HepG2 (cell line): ENCODE data around the gene ASAP2. TPM values are rescaled to one million over a fixed set of nuclear protein-coding genes. Genes with fewer than 3 reads are reported as not detected.

ENCODE experiments used
- AHR ChIP-seq: IDR thresholded peaks from 2 replicates; pipeline ENCODE4 v1.6.1; 2018; ENCODE audit warnings: missing genetic modification reagents, missing compliant biosample characterization
- ARNT ChIP-seq: fragments of 450-650 bp; IDR thresholded peaks from 2 replicates; pipeline ENCODE4 v1.6.1; 2017
- BRCA1 ChIP-seq: sonication (generic); formaldehyde crosslinking; IDR thresholded peaks from 2 replicates; pipeline ENCODE4 v1.4.0; 2020; ENCODE audit warnings: missing genetic modification reagents
- DZIP1 ChIP-seq: sonication (generic); formaldehyde crosslinking; IDR thresholded peaks from 2 replicates; pipeline ENCODE4 v1.5.0; 2020; ENCODE audit warnings: mild to moderate bottlenecking, missing genetic modification reagents
- EP300 ChIP-seq, 3 experiments: sonication (generic) in 1 of 3; formaldehyde crosslinking in 1 of 3; IDR thresholded peaks; 2 replicates each; pipeline versions ENCODE4 v1.5.1 to v1.6.1; 2011 to 2020; ENCODE audit warnings: low read depth in 2 of 3, low read length in 2 of 3, borderline replicate concordance in 1 of 3, improper control_type of control experiment in 1 of 3, mild to moderate bottlenecking in 1 of 3, missing genetic modification reagents in 1 of 3, moderate library complexity in 1 of 3
- EZH2 ChIP-seq: conservative IDR thresholded peaks from 2 replicates; pipeline ENCODE4 v1.6.1; 2012; ENCODE audit warnings: mild to moderate bottlenecking, low read depth, low read length, moderate library complexity
- HNRNPLL ChIP-seq: fragments of 200-400 bp; formaldehyde crosslinking; IDR thresholded peaks from 2 replicates; pipeline ENCODE4 v1.6.1; 2017; ENCODE audit warnings: mild to moderate bottlenecking, low read depth, low read length; ENCODE audit not compliant: poor library complexity, severe bottlenecking
- IRX3 ChIP-seq: sonication (generic); formaldehyde crosslinking; IDR thresholded peaks from 2 replicates; pipeline ENCODE4 v1.8.1; 2023; ENCODE audit warnings: mild to moderate bottlenecking, low read depth, missing genetic modification reagents, borderline replicate concordance
- KDM2A ChIP-seq: sonication (generic); formaldehyde crosslinking; IDR thresholded peaks from 2 replicates; pipeline ENCODE4 v1.4.0; 2020; ENCODE audit warnings: low read depth, missing genetic modification reagents, borderline replicate concordance
- KLF13 ChIP-seq: sonication (generic); formaldehyde crosslinking; IDR thresholded peaks from 2 replicates; pipeline ENCODE4 v1.4.0; 2020; ENCODE audit warnings: mild to moderate bottlenecking, missing genetic modification reagents
- RBM22 ChIP-seq: fragments of 200-400 bp; formaldehyde crosslinking; optimal IDR thresholded peaks from 2 replicates; pipeline ENCODE3; 2017; ENCODE audit warnings: mild to moderate bottlenecking, low read length, moderate library complexity
- RFXAP ChIP-seq: sonication (generic); formaldehyde crosslinking; IDR thresholded peaks from 2 replicates; pipeline ENCODE4 v1.4.0; 2020; ENCODE audit warnings: missing genetic modification reagents, borderline replicate concordance
- SAFB2 ChIP-seq: sonication (generic); formaldehyde crosslinking; IDR thresholded peaks from 2 replicates; pipeline ENCODE4 v1.5.1; 2020; ENCODE audit warnings: missing genetic modification reagents, low read depth, mild to moderate bottlenecking, borderline replicate concordance
- SNAI1 ChIP-seq: sonication (generic); formaldehyde crosslinking; IDR thresholded peaks from 2 replicates; pipeline ENCODE4 v1.5.0; 2020; ENCODE audit warnings: mild to moderate bottlenecking, missing genetic modification reagents, borderline replicate concordance
- TBP ChIP-seq: sonication (generic); formaldehyde crosslinking; IDR thresholded peaks from 2 replicates; pipeline ENCODE4 v1.5.0; 2020; ENCODE audit warnings: missing genetic modification reagents
- ZFP1 ChIP-seq: IDR thresholded peaks from 2 replicates; pipeline ENCODE4 v1.6.1; 2016
- ZNF414 ChIP-seq: sonication (generic); formaldehyde crosslinking; IDR thresholded peaks from 2 replicates; pipeline ENCODE4 v1.5.0; 2020; ENCODE audit warnings: missing genetic modification reagents
- ZNF460 ChIP-seq: sonication (generic); formaldehyde crosslinking; IDR thresholded peaks from 2 replicates; pipeline ENCODE4 v1.5.1; 2020; ENCODE audit warnings: missing genetic modification reagents, mild to moderate bottlenecking, borderline replicate concordance
- ZNF644 ChIP-seq: IDR thresholded peaks from 2 replicates; pipeline ENCODE4 v1.6.1; 2016; ENCODE audit warnings: low read depth
- ZNF747 ChIP-seq: sonication (generic); formaldehyde crosslinking; IDR thresholded peaks from 2 replicates; pipeline ENCODE4 v1.8.1; 2023; ENCODE audit warnings: missing genetic modification reagents, mild to moderate bottlenecking, borderline replicate concordance
- polyA plus RNA-seq, 8 experiments: library from polyadenylated mRNA; depleted of rRNA in 3 of 8; stranded (reverse) in 7 of 8; unstranded in 1 of 8; fragments of >200 nt; fragmentation: Illumina TruSeq in 4 of 8; extraction: Trizol in 4 of 8; gene quantifications; 2 replicates each; pipeline versions ENCODE4 v1.2.1 to v1.2.3, GENCODE V29; 2011 to 2016; ENCODE audit warnings: low read depth in 4 of 8, missing spikeins in 1 of 8, mixed read lengths in 1 of 8; ENCODE audit not compliant: insufficient read depth in 1 of 8
- total RNA-seq, 5 experiments: library from RNA; depleted of rRNA; stranded (reverse); fragments of >200 nt; fragmentation: Illumina TruSeq; extraction: Trizol; gene quantifications; 2 replicates each; pipeline ENCODE4 v1.2.3, GENCODE V29; 2016; ENCODE audit warnings: low read depth in 1 of 5
- TF ChIP-seq, protein P1 (sequence below): sonication (generic); formaldehyde crosslinking; IDR thresholded peaks from 2 replicates; pipeline ENCODE4 v1.8.1; 2023; ENCODE audit warnings: missing genetic modification reagents, mild to moderate bottlenecking, borderline replicate concordance
- TF ChIP-seq, protein P2 (sequence below): sonication (generic); formaldehyde crosslinking; IDR thresholded peaks from 2 replicates; pipeline ENCODE4 v1.4.0; 2020; ENCODE audit warnings: mild to moderate bottlenecking, low read depth, missing genetic modification reagents
- TF ChIP-seq, protein P3 (sequence below): sonication (generic); formaldehyde crosslinking; IDR thresholded peaks from 2 replicates; pipeline ENCODE4 v1.5.1; 2020; ENCODE audit warnings: mild to moderate bottlenecking, moderate library complexity, missing genetic modification reagents

ASAP2 gene
- total and polyA plus RNA-seq, 2 of the 13 experiments (the other 11 are each of a cell fraction or from before 2014, with no cell fraction given), result 7.3 to 22.3 TPM

- TF ChIP-seq, protein P1, sequence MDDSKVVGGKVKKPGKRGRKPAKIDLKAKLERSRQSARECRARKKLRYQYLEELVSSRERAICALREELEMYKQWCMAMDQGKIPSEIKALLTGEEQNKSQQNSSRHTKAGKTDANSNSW (CRISPR knock-in tag), result no peak
- no peak for TF ChIP-seq AHR (CRISPR knock-in tag)
- no peak for TF ChIP-seq DZIP1 (CRISPR knock-in tag)
- TF ChIP-seq RBM22, result no peak
- no peak for TF ChIP-seq ARNT
- no peak for TF ChIP-seq ZNF414
- TF ChIP-seq BRCA1 (CRISPR knock-in tag), result no peak
- TF ChIP-seq TBP (CRISPR knock-in tag), result no peak
- TF ChIP-seq EP300 (IDR thresholded peaks at IDR 0.05; ENCODE audit: low read depth in 2 of 2, low read length in 2 of 2), result peak; percentile 57 to 79; a peak in 3 of 4 replicates
- peak; percentile 57; the same call in 1 of the 2 replicates for TF ChIP-seq EP300 (CRISPR knock-in tag; IDR thresholded peaks at IDR 0.05; ENCODE audit: borderline replicate concordance)
- TF ChIP-seq ZNF644 (CRISPR knock-in tag), result peak; percentile 87
- no peak for TF ChIP-seq ZNF747 (CRISPR knock-in tag)
- TF ChIP-seq EZH2, result no peak
- TF ChIP-seq IRX3 (CRISPR knock-in tag), result no peak
- peak; percentile 62; the same call in 1 of the 2 replicates for TF ChIP-seq ZNF460 (CRISPR knock-in tag)
- peak; percentile 69; the same call in 1 of the 2 replicates for TF ChIP-seq ZFP1
- TF ChIP-seq RFXAP (CRISPR knock-in tag), result no peak
- TF ChIP-seq, protein P2, sequence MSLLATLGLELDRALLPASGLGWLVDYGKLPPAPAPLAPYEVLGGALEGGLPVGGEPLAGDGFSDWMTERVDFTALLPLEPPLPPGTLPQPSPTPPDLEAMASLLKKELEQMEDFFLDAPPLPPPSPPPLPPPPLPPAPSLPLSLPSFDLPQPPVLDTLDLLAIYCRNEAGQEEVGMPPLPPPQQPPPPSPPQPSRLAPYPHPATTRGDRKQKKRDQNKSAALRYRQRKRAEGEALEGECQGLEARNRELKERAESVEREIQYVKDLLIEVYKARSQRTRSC, result no peak
- TF ChIP-seq, protein P3, sequence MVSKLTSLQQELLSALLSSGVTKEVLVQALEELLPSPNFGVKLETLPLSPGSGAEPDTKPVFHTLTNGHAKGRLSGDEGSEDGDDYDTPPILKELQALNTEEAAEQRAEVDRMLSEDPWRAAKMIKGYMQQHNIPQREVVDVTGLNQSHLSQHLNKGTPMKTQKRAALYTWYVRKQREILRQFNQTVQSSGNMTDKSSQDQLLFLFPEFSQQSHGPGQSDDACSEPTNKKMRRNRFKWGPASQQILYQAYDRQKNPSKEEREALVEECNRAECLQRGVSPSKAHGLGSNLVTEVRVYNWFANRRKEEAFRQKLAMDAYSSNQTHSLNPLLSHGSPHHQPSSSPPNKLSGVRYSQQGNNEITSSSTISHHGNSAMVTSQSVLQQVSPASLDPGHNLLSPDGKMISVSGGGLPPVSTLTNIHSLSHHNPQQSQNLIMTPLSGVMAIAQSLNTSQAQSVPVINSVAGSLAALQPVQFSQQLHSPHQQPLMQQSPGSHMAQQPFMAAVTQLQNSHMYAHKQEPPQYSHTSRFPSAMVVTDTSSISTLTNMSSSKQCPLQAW, result peak; percentile 73
- TF ChIP-seq KDM2A (CRISPR knock-in tag), result peak; percentile 86
- TF ChIP-seq KLF13, result no peak
- TF ChIP-seq SNAI1 (CRISPR knock-in tag), result no peak
- TF ChIP-seq SAFB2, result no peak
- TF ChIP-seq HNRNPLL, result no peak
Measured at GRCh38 chr2:9167718-9168657, 38.6 kb upstream of the ASAP2 start (continued).
